GM21825 (cell line): Measurements from ENCODE around the gene PKN2.
"Not testable (repeated sequence)": the region's sequence is repeated elsewhere in the genome, so short reads cannot be mapped to it uniquely, and the experiment has no call there.

ENCODE experiments used
- ATAC-seq: cut with Tn5 transposase; IDR thresholded peaks from one replicate; pipeline ENCODE4 v1.9.1; 2021; ENCODE audit warnings: mild to moderate bottlenecking, moderate library complexity; ENCODE audit not compliant: unreplicated experiment

Gene PKN2

DNA sequence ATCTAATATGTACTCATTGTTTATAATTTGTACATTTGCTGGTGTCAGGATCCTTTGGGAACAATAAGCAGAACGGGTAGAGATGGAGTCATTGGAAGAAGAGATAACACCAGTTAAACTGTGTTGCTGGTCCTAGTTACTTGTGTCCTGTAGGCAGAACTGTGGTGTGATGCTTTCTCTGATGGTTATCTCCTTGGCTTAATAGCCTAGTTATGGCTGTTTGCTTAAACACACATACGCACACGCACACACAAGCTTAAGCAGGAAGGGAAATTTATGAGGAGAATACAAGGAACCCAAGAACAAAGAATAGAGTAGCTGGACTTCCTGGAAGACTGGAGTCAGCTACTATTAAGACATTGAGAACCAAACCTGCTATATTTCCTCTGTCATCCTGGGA is 5.7 kb upstream of the PKN2 start:
- ATAC-seq: no peak

DNA sequence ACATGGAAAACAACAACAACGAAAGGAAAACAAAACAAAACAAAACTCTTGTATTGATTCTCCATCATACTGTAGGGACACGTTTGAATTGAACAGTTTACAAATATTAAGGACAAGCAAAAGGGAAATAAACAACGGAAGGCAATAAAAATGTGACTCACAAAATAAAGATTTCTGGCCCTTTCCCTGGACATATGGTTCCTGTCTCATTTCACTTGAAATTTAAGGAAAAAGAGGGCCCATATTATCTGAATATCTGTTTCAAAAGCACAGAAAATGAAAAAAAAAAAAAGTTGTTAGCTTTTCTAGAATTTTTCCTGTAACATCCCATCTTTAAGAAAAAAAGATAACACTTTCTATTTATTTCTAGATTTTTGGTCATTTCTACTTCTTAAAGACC is 3.6 kb upstream of the PKN2 start:
- ATAC-seq: no peak

GRCh38 chr1:88680911-88681622 is 3.0 kb upstream of the PKN2 start:
- ATAC-seq: no peak

- peak; percentile 37 for ATAC-seq
Observed at GRCh38 chr1:88684482-88685258, 597 bp downstream of the PKN2 start.

DNA sequence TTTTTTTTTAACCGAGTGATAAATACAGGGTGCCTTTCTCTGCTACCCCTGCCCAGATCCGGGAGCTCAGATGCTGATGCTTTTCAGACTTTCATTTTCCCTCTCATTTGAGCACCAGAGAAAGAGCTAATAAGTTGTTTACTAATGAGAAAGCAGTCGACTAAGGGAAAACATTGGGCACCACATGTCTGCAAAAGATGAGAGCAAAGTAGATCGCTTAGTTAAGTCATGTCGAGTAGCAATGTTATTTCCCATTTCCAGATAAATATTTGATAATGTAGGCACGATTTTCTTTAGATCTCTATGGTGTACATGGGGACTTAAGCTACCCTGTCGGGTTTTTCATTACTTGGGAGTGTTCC is 1.2 kb downstream of the PKN2 start:
- peak; percentile 7 for ATAC-seq

DNA sequence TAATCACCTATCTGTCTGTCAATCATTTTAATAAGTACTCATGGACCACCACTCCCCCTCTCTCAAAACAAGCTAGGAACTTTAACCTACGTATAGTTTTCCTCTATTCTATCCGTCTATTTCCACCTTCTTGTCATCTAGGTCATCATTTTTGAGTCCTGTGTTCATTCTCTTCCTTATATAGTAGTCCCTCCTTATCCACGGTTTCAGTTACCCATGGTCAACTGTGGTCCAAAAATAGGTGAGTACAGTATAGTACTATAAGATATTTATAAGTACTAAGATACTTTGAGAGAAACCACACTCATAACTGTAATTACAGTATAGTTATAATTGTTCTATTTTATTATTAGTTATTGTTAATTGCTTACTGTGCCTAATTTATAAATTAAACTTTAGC is 7.5 kb downstream of the PKN2 start:
- no peak for ATAC-seq

DNA sequence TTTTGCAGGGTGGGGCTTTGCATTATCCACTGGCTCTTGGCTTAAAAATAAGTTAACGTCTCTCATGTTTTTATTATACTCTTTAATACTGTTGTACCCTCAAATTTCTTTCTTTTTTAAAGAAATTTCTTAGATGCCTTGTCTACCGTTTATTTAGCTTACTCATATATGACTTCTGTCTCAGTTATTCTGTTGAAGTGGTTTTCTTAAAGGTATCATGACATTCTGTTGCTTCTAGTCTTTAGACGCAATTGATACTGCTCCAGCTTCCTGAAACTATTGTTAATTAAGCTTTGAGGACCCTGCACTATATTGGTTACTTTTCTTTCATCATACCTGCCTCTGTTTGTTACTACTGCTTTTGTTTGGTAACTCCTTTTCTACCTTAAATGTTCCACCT is 11.7 kb downstream of the PKN2 start:
- ATAC-seq: no peak

DNA sequence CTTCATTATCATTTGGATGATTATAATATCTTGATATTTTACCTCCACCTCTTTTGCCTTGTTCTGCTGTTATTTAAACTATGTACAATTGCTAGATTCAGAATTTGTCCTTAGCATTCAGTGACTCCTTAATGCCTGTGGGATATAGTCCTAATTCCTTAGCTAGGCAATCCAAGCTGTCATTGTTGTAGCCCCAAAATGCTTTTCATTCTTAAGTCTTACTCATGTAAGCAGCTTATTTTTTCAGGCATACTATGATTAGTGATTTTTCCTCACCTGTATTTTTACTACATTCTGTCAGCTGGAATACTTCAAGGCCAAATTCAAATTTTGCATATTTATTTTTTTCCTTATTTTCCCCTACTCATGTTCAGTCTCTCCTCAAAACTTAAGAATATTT is 13.4 kb downstream of the PKN2 start:
- ATAC-seq: no peak

GRCh38 chr1:88698140-88698539 is 14.1 kb downstream of the PKN2 start:
- no peak for ATAC-seq

GRCh38 chr1:88698764-88699163 is 14.7 kb downstream of the PKN2 start:
- no peak for ATAC-seq

DNA sequence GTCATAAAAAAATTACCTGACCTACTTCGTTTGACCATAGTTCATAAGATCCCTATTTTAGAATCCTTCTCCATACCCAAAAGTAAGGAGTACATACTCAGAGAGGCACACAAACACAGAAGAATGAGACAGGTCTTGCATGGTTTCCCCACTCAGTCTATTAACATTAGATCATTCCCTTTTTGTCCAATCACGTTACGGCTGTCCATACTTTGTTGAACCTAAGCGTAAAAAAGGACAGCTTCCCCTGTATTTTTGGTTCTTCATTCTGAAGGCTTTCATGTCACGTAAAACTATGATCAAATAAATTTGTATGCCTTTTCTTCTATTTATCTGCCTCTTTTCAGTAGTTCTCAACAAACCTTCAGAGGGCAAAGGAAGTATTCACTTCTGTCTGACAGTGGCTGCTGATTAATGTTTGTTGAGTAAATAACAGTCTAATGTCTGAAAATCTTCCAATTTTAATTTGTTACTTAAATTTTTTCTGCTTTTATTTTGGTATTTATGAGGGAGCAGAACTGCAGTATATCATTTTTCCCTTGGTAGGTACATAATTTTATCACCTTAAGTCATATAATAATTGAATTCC is 16.4 kb downstream of the PKN2 start:
- ATAC-seq: no peak

- ATAC-seq: peak; percentile 88
Observed at GRCh38 chr1:88701275-88701674, 17.2 kb downstream of the PKN2 start.

- not testable (repeated sequence) for ATAC-seq
Observed at GRCh38 chr1:88701793-88702192, 17.7 kb downstream of the PKN2 start.

DNA sequence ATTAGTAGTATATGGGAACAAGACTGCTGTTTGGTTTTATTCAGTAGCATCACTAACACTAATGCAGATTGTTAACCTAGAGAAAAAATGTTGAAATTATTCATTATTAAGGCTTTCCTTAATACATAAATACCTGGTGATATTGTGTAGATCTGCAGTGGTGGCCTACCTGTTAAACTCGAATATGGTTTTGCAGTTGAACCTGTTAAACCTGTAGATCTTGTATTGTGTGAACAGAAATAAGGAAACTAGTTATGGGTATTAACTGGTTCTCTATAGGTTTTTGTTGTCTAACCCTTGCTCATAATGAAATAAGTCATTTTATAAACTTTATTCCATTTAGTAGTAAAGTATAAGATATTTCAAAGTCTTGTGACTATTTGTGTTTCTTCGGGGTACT is 23.9 kb downstream of the PKN2 start:
- ATAC-seq: no peak

DNA sequence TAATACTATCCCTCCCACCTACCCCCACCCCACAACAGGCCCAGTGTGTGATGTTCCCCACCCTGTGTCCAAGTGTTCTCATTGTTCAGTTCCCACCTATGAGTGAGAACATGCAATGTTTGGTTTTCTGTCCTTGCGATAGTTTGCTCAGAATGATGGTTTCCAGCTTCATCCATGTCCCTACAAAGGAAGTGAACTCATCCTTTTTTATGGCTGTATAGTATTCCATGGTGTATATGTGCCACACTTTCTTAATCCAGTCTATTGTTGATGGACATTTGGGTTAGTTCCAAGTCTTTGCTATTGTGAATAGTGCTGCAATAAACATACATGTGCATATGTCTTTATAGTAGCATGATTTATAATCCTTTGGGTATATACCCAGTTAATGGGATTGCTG is 28.8 kb downstream of the PKN2 start:
- ATAC-seq: not testable (repeated sequence)

GRCh38 chr1:88716571-88716970 is 32.5 kb downstream of the PKN2 start:
- not testable (repeated sequence) for ATAC-seq

GRCh38 chr1:88722492-88722891 is 38.4 kb downstream of the PKN2 start:
- no peak for ATAC-seq

GRCh38 chr1:88726697-88727096 is 42.6 kb downstream of the PKN2 start:
- ATAC-seq: no peak

- no peak for ATAC-seq
Observed at GRCh38 chr1:88727205-88727604, 43.1 kb downstream of the PKN2 start.

DNA sequence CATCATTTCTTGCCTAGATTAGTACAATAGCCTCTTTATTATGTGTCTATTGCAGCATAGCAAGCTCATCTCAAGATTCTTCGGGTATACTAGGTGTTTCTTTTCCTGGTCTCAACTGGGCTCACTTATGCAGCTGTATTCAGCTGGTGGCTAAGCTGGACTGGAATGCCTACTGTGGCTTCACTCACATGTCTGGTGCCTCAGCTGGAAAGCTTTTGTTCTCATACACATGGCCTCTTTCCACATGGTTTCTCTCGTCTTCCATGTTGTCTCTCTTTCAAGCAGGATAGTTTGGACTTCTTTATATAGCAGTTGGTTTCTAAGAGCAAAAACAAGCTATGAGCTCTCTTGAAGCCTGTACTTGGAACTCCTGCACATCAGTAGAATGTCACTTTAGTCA is 45.2 kb downstream of the PKN2 start:
- ATAC-seq: no peak

GRCh38 chr1:88730132-88730675 is 46.1 kb downstream of the PKN2 start:
- ATAC-seq: no peak

GRCh38 chr1:88730995-88731394 is 46.9 kb downstream of the PKN2 start:
- no peak for ATAC-seq
